NB4 (cell line): ENCODE measurements around the gene UST.

Experiments used
- CTCF ChIP-seq: IDR thresholded peaks from one replicate; pipeline ENCODE4 v1.5.1; 2012; ENCODE audit warnings: low read depth, low read length
- MAX ChIP-seq: IDR thresholded peaks from 2 replicates; pipeline ENCODE4 v1.6.1; 2011; ENCODE audit warnings: low read depth, low read length
- MYC ChIP-seq: IDR thresholded peaks from 2 replicates; pipeline ENCODE4 v1.6.1; 2011; ENCODE audit warnings: low read depth, low read length
- POLR2A ChIP-seq: IDR thresholded peaks from 2 replicates; pipeline ENCODE4 v1.6.1; 2011; ENCODE audit warnings: mild to moderate bottlenecking; ENCODE audit not compliant: insufficient read length; ENCODE audit errors: extremely low read depth

GRCh38 chr6:149045404-149045803 is 298.6 kb downstream of the UST start:
- TF ChIP-seq CTCF: no peak
- TF ChIP-seq POLR2A: no peak
- no peak for TF ChIP-seq MAX
- TF ChIP-seq MYC: no peak
